ENCODE data around the gene ZNF846. TPM values are rescaled to one million over a fixed set of nuclear protein-coding genes. Genes with fewer than 3 reads are reported as not detected.

ZNF846 gene
- total RNA-seq, 2 donors from 2014 or later, result 8.0 to 8.4 TPM

DNA sequence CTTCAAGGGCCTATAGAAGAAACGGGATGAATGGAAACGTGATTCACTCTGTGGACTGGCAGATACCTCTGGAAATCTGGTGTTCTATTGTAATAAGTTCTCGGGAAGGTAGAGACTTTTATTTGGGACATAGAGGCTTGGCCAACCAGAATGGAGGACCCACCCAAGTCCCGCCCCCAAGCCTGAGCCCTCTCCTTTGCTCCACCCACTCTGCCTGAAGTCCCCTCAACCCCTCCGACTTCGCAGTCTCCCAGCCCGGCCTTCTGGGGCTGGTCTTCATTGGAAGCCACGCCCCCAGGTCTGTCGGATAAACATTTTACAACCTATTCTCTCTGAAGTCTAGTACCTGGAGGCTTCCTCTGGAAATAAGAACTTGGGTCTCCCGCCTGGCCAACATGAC is 33.4 kb upstream of the ZNF846 start:
- H3K27ac ChIP-seq, result no peak overlapping the region
- H3K36me3 ChIP-seq, result peaks cover under 1% of the 10 kb centered on the region
- H3K4me3 ChIP-seq, result no peak overlapping the region
- H3K4me1 ChIP-seq, result no peaks in the 10 kb centered on the region
- no peaks in the 10 kb centered on the region for H3K27me3 ChIP-seq
- no peaks in the 10 kb centered on the region for H3K9me3 ChIP-seq
- TF ChIP-seq, protein P1, sequence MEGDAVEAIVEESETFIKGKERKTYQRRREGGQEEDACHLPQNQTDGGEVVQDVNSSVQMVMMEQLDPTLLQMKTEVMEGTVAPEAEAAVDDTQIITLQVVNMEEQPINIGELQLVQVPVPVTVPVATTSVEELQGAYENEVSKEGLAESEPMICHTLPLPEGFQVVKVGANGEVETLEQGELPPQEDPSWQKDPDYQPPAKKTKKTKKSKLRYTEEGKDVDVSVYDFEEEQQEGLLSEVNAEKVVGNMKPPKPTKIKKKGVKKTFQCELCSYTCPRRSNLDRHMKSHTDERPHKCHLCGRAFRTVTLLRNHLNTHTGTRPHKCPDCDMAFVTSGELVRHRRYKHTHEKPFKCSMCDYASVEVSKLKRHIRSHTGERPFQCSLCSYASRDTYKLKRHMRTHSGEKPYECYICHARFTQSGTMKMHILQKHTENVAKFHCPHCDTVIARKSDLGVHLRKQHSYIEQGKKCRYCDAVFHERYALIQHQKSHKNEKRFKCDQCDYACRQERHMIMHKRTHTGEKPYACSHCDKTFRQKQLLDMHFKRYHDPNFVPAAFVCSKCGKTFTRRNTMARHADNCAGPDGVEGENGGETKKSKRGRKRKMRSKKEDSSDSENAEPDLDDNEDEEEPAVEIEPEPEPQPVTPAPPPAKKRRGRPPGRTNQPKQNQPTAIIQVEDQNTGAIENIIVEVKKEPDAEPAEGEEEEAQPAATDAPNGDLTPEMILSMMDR (IDR thresholded peaks at IDR 0.05), result no peak
- no peak for DNase-seq (ENCODE audit: low spot score)

DNA sequence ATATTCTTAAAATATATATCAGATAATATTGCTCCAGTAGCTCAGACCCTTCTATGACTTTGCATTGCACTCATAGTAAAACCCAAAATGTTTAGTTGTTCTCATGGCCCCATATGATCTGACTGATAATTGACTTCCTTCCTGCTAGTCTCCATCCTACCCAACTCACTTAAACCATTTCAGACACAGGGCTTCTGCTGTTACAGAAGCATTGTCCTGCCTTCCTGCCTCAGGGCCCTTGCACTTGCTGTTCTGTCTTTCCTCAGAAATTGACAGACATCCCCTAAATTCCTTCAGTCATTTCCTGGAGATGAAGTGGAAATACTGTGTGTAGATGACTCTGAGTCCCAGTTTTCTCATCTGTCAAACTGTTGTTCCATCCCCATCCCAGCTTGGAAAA is 30.6 kb upstream of the ZNF846 start:
- no peaks in the 10 kb centered on the region for H3K36me3 ChIP-seq
- DNase-seq (ENCODE audit: low spot score), result no peak
- H3K9me3 ChIP-seq, result no peaks in the 10 kb centered on the region
- H3K27ac ChIP-seq, result no peak overlapping the region
- H3K4me3 ChIP-seq, result no peak overlapping the region
- H3K27me3 ChIP-seq, result no peaks in the 10 kb centered on the region
- TF ChIP-seq, protein P1 (IDR thresholded peaks at IDR 0.05), result no peak
- H3K4me1 ChIP-seq, result no peaks in the 10 kb centered on the region

DNA sequence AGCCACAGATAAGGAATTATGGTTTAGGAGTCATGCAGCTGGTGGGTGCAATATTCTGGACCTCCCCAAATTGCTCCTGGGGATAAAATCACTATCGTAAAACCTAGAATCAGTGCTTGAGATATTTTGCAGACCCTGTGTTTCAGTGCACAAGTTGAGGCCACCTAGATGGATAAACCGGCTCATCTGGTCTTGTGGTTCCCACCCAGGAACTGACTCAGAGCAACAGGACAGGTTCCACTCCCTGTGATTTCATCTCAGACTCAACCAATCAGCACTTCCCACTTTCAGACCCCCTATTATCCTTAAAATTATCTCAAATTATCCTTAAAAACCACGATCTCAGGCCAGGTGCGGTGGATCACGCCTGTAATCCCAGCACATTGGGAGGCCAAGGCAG is 29.3 kb upstream of the ZNF846 start:
- TF ChIP-seq, protein P1 (IDR thresholded peaks at IDR 0.05), result no peak
- H3K9me3 ChIP-seq, result no peaks in the 10 kb centered on the region
- no peak overlapping the region for H3K4me3 ChIP-seq
- H3K4me1 ChIP-seq, result no peaks in the 10 kb centered on the region
- H3K27me3 ChIP-seq, result no peaks in the 10 kb centered on the region
- no peaks in the 10 kb centered on the region for H3K36me3 ChIP-seq
- DNase-seq (ENCODE audit: low spot score), result no peak
- H3K27ac ChIP-seq, result no peak overlapping the region

DNA sequence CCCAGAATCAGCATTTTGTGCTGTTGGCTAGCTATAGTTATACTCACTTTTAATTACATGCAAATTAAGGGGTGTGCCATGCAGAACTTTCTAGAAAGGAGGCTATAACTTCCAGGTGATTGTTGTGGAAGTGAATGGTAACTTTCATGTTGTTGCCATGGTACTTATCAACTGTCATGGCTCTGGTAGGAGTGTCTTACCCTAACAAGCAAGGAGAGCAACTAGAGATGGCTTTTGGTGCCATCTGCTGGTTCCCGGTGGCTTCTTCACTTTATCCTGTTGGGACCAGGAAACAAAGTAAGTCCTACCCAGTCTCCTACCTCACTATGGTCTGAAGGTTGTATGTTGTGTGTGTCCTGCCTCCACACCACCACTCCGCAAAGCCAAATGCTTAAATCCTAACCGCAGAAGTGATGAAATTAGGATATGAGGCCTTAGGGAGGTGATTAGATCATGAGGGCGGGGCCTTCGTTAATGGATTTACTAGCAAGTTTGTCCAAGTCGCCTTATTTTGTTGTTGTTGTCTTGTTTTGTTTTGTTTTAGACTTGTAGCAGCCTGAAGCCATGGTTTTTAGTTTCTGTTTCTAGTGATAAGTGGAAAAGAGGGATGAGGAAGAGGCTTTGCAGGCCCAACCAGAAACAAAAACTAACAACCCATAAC is 27.7 kb upstream of the ZNF846 start:
- no peaks in the 10 kb centered on the region for H3K27me3 ChIP-seq
- no peak overlapping the region for H3K27ac ChIP-seq
- no peaks in the 10 kb centered on the region for H3K36me3 ChIP-seq
- DNase-seq (ENCODE audit: low spot score), result peak; percentile 87
- H3K4me1 ChIP-seq, result peaks cover 0 to under 1% of the 10 kb centered on the region in 2 donors
- H3K4me3 ChIP-seq, result no peak overlapping the region
- no peaks in the 10 kb centered on the region for H3K9me3 ChIP-seq
- TF ChIP-seq, protein P1 (IDR thresholded peaks at IDR 0.05), result peak; percentile 52 to 87

DNA sequence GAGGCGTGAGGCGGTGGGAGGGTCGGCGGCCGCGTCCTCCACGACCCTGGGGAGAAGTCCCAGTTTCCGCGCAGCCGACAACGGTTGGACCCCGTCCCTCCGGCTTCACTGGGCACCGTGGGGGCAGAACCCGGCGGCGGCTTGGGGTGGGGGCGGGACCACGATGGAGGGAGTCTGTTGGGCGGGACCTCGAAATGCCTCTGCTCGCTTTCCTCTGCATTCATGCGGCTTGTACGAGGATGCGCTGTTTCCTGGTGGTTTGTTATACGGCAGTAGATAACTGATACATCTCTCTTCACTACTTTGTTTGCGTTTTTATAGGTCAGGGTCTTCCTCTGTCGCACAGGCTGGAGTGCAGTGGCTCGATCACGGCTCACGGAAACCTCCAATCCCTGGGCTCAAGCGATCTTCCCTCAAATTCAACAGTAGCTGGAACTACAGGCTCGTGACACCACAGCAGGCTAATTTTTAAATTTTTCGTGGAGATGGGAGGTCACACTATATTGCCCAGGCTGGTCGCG is 24.6 kb upstream of the ZNF846 start:
- H3K36me3 ChIP-seq, result no peaks in the 10 kb centered on the region
- H3K4me3 ChIP-seq, result peak overlapping the region; percentile 64 to 71
- peak overlapping the region; percentile 90 to 91 for H3K27ac ChIP-seq
- H3K27me3 ChIP-seq, result no peaks in the 10 kb centered on the region
- no peaks in the 10 kb centered on the region for H3K9me3 ChIP-seq
- peaks cover 0 to 10% of the 10 kb centered on the region in 2 donors for H3K4me1 ChIP-seq
- DNase-seq (ENCODE audit: low spot score), result peak; percentile 66
- TF ChIP-seq, protein P1 (IDR thresholded peaks at IDR 0.05), result no peak

Measured in right atrium auricular region (tissue), 2 donors.